ENCODE measurements around the gene TOX3. TPM values are rescaled to one million over a fixed set of nuclear protein-coding genes. Genes with fewer than 3 reads are reported as not detected.
A peak's percentile ranks its signal among the peaks of the same experiment; 100 is the strongest.

The TOX3 gene
- total and polyA plus RNA-seq, 2 of the 13 experiments (the other 11 are each of a cell fraction or from before 2014, with no cell fraction given), result 14.5 to 98.6 TPM

- no peak for TF ChIP-seq CREBL2 (CRISPR knock-in tag; IDR thresholded peaks at IDR 0.05; ENCODE audit: borderline replicate concordance)
- TF ChIP-seq SP2 (CRISPR knock-in tag; IDR thresholded peaks at IDR 0.05), result no peak
- TF ChIP-seq RBM39 (IDR thresholded peaks at IDR 0.05; ENCODE audit: low read depth, low read length, poor library complexity, severe bottlenecking), result no peak
- TF ChIP-seq ISX (CRISPR knock-in tag; conservative IDR thresholded peaks at IDR 0.05), result no peak
- no peak for TF ChIP-seq ZBTB38 (CRISPR knock-in tag; IDR thresholded peaks at IDR 0.05)
- TF ChIP-seq ZFX (CRISPR knock-in tag; IDR thresholded peaks at IDR 0.05; ENCODE audit: low read depth), result no peak
- TF ChIP-seq HNRNPL (IDR thresholded peaks at IDR 0.05; ENCODE audit: low read depth, low read length), result 0 out of 2 replicates have a peak, but pooled peaks have one; percentile 19
- TF ChIP-seq ZNF513 (CRISPR knock-in tag; conservative IDR thresholded peaks at IDR 0.05), result no peak
- TF ChIP-seq TARDBP (CRISPR knock-in tag; IDR thresholded peaks at IDR 0.05), result no peak
- no peak for TF ChIP-seq ZBTB34 (CRISPR knock-in tag; IDR thresholded peaks at IDR 0.05)
- no peak for TF ChIP-seq TSC22D2 (CRISPR knock-in tag; IDR thresholded peaks at IDR 0.05; ENCODE audit: borderline replicate concordance)
- TF ChIP-seq NR2F1 (CRISPR knock-in tag; IDR thresholded peaks at IDR 0.05), result no peak
- TF ChIP-seq NR0B2 (CRISPR knock-in tag; IDR thresholded peaks at IDR 0.05), result no peak
- TF ChIP-seq PPARG (CRISPR knock-in tag; conservative IDR thresholded peaks at IDR 0.05), result no peak
- TF ChIP-seq PITX1 (CRISPR knock-in tag; IDR thresholded peaks at IDR 0.05), result no peak
- TF ChIP-seq ZNF770 (CRISPR knock-in tag; IDR thresholded peaks at IDR 0.05), result no peak
- no peak for TF ChIP-seq AFF4 (CRISPR knock-in tag; IDR thresholded peaks at IDR 0.05)
- no peak for TF ChIP-seq TGIF2 (CRISPR knock-in tag; IDR thresholded peaks at IDR 0.05)
- TF ChIP-seq ZNF746 (CRISPR knock-in tag; IDR thresholded peaks at IDR 0.05), result no peak
- TF ChIP-seq SRF (IDR thresholded peaks at IDR 0.05; ENCODE audit: low read depth, low read length), result no peak
Observed at GRCh38 chr16:52512297-52512987, 34.5 kb downstream of the TOX3 start (continued).
